Measurements from ENCODE around the gene CD320.
"Not testable (repeated sequence)": the region's sequence is repeated elsewhere in the genome, so short reads cannot be mapped to it uniquely, and the experiment has no call there.

Gene CD320

GRCh38 chr19:8307965-8308866 lies at the start of gene CD320:
Gene CD320, minus strand, starts transcription at chr19:8308358. Its CDS starts 68 bp downstream, at chr19:8308290.
- peak; percentile 87 for DNase-seq

- no peak for DNase-seq
Measured at GRCh38 chr19:8357007-8357521, 48.9 kb upstream of the CD320 start.

- DNase-seq: no peak
Measured at GRCh38 chr19:8355631-8356402, 47.7 kb upstream of the CD320 start.

DNA sequence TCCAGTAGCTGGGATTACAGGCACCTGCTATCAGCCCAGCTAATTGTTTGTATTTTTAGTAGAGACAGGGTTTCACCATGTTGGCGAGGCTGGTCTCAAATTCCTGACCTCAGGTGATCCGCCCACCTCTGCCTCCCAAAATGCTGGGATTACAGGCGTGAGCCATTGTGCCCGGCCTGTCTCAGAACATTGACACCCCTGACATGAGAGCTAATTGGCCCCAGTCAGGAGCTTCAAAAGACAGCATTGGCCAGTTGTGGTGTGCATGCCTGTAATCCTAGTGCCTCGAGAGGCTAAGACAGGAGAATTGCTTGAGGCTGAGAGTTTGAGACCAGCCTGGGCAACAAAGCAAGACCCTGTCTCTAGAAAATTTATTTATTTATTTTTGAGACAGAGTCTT lies 44.7 kb upstream of the CD320 start:
- DNase-seq: not testable (repeated sequence)

DNA sequence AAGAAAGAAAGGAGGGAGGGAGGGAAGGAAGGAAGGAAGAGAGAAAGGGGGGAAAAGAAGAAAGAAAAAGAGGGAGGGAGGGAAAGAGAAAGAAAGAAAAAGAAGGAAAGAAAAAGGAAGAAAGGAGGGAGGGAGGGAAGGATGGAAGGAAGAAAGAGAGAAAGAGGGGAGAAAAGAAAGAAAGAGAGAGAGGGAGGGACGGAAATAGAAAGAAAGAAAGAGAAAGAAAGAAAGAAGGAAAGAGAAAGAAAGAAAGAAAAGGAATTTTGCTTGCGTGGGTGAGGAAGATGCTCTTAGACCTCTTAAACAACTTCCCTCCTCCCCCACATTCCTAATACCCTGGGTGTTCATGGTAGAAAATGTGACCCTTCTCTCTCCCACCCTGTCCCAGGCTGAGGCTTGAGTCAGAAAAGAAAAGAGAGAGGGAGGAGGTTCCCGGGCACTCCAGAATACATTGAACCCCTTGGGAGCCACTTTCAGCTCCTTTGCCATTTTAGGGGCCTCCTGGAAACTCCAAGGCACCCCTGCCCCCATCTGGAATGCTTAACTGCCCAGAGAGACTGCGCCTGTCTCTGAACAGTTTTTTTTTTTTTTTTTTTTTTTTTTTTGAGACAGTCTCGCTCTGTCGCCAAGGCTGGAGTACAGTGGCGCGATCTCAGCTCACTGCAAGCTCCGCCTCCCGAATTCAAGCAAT lies 44.1 kb upstream of the CD320 start:
- no peak for DNase-seq

DNA sequence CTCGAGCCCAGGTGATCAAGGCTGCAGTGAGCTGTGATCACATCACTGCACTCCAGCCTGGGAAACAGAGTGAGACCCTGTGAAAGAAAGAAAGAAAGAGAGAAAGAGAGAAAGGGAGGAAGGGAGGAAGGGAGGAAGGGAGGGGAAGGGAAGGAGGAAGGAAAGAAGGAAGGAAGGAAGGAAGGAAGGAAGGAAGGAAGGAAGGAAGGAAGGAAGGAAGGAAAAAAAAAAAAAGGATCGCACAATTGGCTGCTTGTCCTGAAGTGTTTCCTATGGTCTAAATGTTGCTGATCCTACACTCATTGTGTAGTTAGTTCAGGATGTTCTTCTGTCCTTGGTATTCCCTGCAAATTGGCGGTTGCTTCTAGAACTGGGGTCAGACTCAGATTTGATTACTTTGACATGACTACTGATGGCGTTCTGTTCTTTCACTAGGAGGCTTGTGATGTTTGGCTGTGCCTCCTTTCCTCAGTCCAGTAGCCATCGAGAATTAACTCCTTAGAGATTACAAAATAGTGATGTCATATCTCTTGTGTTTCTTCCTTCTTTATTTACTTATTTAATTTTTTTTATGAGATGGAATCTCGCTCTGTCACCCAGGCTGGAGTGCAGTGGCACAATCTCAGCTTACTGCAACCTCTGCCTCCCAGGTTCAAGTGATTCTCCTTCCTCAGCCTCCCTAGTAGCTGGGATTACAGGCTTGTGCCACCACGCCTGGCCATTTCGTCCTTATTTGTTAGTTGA lies 41.6 kb upstream of the CD320 start:
- DNase-seq: not testable (repeated sequence)

GRCh38 chr19:8343483-8343844 lies 35.3 kb upstream of the CD320 start:
- DNase-seq: no peak

- peak; percentile 82 for DNase-seq
Measured at GRCh38 chr19:8342684-8343482, 34.7 kb upstream of the CD320 start, which contains the start of gene KANK3. Gene KANK3, minus strand, starts transcription at chr19:8343262. Its CDS starts 5,434 bp downstream, at chr19:8337828.

- no peak for DNase-seq
Measured at GRCh38 chr19:8342316-8342683, 34.1 kb upstream of the CD320 start.

DNA sequence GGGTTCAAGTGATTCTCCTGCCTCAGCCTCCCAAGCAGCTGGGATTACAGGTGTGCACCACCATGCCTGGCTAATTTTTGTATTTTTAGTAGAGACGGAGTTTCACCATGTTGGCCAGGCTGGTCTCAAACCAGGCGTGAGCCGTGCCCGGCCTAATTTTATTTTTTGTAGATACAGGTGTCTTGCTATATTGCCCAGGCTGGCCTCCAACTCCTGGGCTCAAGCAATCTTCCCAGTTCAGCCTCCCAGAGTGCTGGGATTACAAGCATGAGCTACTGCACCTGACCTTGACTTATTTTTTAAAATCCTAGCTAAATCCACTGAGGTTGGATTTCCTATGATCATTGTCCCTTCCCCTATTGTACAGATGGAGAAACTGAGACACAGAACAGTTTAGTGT lies 33.3 kb upstream of the CD320 start:
- not testable (repeated sequence) for DNase-seq

- no peak for DNase-seq
Measured at GRCh38 chr19:8340341-8341096, 32.4 kb upstream of the CD320 start.

DNA sequence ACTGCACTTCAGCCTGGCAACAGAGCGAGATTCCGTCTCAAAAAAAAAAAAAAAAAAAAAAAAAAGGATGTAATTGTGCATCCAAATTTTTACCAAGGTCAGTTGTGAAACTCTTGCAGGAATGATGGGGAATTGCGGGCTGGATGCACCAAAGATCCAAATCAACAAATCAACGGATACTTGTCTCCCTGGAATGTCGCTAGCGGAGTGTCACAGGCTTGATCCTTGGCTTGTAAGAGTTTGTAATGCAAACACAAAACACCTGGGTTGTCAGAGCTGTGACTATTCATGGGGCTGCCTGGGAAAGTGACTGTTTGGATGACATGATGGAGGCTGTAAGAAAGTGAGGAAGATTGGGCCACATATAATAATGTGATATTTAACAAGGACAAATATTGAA lies 30.7 kb upstream of the CD320 start:
- DNase-seq: no peak

DNA sequence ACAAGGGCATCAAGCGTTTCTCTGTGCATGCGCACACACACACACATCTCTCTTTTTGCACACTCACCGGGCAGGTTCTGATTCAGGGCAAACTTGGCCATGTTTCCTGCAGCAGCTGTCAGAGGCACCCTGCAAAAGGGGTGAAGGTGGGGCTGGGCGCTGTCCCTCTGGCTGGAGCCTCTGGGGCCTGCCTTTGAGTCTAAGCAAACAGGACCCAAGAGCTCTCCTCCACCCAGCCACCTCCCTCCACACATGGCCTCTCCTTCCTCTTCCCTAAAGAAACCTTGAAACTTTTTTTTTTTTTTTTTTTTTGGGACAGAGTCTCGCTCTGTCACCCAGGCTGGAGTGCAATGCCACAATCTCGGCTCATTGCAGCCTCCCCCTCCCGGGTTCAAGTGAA lies 29.6 kb upstream of the CD320 start:
- DNase-seq: no peak

- DNase-seq: no peak
Measured at GRCh38 chr19:8336660-8337059, 28.5 kb upstream of the CD320 start.

- DNase-seq: no peak
Measured at GRCh38 chr19:8336072-8336569, 28.0 kb upstream of the CD320 start.

GRCh38 chr19:8335343-8336071 lies 27.3 kb upstream of the CD320 start:
- peak; percentile 41 for DNase-seq

DNA sequence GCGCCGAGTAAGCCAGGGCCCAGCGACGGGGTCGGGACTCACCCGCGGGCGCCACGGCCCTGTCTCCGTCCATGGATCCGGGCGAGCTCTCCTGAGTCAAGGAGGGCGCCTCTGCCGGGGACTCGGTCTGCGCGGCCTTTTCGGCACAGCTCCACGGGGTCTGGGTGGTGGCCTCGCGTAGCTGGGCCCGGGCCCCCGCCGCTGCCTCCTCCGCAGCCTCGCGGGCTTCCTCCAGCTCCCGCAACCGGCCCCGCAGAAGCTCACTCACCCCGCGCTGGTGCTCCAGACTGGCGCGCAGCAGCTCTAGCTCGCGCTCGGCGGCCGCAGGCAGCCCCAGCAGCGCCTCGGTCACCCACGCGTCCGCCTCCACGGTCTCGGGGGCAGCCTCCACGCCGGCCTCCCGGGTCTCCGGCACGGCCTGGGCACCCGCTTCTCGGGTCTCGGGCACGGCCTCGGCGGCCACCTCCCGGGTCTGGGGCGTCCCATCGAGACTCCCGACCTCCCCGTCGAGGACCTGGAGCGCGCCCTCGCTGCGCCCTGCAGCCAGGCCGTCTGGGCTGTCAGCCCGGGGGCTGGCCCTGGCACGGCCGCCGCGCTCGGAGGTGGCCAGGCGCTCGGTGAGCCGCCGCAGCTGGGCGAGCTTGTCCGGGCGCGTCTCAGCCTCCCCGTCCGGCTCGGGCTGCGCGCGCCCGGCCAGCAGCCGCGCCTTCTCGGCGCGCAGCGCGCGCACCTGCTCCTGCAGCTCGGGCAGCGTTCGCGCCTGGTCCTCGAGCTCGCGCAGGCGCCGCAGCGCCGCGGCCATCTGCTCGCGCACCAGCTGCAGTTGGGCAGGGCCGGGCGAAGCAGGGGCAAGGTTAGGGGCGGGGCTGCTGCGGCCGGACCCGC lies 26.5 kb upstream of the CD320 start:
- DNase-seq: no peak

GRCh38 chr19:8333767-8334457 lies 25.8 kb upstream of the CD320 start:
- no peak for DNase-seq

Measured in NCI-H1436 (cell line).